ENCODE measurements around the gene PPP1R11. TPM values are rescaled to one million over a fixed set of nuclear protein-coding genes. Genes with fewer than 3 reads are reported as not detected.
"Not testable (repeated sequence)": the region's sequence is repeated elsewhere in the genome, so short reads cannot be mapped to it uniquely, and the experiment has no call there.

PPP1R11 gene
- total and polyA plus RNA-seq, 7 donors, result 36.8 to 144 (median 45.7) TPM

DNA sequence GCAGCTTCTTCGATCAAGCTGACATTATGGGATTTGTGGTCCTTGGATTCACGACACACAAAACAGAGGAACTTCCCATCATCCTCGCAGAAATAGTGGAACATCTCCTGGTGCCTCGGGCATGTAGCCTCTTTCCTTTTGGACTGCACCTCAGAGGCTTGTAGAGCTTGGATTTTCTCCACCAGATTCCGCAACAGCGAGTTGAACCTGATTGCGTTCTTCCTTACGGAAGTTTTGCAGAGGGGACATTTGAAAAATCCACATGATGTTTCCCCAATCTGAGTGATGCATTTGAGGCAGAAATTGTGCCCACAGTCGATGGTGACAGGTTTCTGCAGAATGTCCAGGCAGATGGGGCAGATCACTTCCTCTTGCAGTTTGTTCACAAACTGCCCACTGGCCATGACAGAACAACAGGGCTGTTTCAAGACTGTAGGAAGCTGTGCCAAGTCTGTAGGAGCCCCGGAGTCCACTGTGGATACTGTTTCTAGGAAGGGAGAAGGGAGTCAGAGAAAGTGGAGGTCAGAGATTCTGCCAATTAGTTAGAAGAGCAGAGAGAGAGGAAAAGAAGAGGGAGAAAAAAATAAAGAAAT is 45.5 kb downstream of the PPP1R11 start:
- H3K36me3 ChIP-seq, result no peaks in the 10 kb centered on the region
- intact Hi-C loops (cut with DNase I), result no loop called here
- no peak overlapping the region for H3K4me3 ChIP-seq
- TF ChIP-seq, protein P1, sequence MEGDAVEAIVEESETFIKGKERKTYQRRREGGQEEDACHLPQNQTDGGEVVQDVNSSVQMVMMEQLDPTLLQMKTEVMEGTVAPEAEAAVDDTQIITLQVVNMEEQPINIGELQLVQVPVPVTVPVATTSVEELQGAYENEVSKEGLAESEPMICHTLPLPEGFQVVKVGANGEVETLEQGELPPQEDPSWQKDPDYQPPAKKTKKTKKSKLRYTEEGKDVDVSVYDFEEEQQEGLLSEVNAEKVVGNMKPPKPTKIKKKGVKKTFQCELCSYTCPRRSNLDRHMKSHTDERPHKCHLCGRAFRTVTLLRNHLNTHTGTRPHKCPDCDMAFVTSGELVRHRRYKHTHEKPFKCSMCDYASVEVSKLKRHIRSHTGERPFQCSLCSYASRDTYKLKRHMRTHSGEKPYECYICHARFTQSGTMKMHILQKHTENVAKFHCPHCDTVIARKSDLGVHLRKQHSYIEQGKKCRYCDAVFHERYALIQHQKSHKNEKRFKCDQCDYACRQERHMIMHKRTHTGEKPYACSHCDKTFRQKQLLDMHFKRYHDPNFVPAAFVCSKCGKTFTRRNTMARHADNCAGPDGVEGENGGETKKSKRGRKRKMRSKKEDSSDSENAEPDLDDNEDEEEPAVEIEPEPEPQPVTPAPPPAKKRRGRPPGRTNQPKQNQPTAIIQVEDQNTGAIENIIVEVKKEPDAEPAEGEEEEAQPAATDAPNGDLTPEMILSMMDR (IDR thresholded peaks at IDR 0.05), result no peak
- TF ChIP-seq EP300 (IDR thresholded peaks at IDR 0.05) (no peak), POLR2A (IDR thresholded peaks at IDR 0.05) (no peak), POLR2AphosphoS5 (IDR thresholded peaks at IDR 0.05) (no peak)
- peaks cover 0 to 67% (median 19%) of the 10 kb centered on the region in 3 donors for H3K27me3 ChIP-seq
- H3K27ac ChIP-seq, result no peak overlapping the region
- DNase-seq, result no peak
- no peaks in the 10 kb centered on the region for H3K9me3 ChIP-seq
- WGBS, 2 donors, result 77 to 80% methylated on average over 10 of the region's 10 CpGs
- no peaks in the 10 kb centered on the region for H3K4me1 ChIP-seq

DNA sequence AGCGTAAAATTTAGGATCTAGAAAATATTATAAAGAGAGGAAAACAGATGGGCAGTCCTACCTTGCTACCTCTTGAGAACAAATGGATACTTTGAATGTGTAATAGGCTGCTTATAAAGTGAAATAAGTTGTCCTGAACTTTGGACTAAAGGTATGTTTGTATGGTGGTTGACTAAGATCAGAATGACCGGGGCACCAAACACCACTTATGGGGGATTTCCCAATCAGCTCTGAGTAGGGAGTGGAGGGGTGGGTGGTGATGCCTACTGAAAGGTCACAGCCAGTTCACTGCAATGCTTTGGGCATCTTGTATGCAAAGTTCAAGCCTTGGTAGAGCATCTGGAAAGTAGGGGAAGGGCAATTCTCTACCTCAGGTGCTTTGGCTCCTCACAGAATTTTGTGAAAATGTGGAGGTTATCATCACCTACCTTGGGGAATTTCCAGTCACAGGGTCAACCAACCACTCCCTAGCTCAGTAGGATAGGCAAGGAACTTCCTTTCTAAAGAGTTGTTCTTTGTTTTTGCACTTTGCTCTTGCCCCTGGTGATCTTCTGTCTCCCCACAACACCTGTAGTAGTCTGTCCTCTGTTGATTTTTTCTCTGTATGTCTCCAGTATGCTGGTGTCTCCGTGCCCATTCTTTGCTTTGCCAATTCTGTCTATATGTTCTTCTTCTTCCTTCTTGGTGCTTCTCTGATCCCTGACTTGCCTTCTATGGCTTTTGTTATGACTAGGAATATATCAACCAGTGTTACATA is 46.2 kb downstream of the PPP1R11 start, which contains the start of gene TRIM31:
TRIM31 (minus strand) TSS at position 88 of the 757 bp plus-strand sequence. CDS start 285 bp downstream, outside the sequence.
- Histone ChIP-seq H3K4me1 (no peaks in the 10 kb centered on the region), H3K27me3 (peaks cover 0 to 65% (median 21%) of the 10 kb centered on the region in 3 donors), H3K4me3 (no peak within 1 kb of the TSS), H3K36me3 (no peaks in the 10 kb centered on the region), H3K27ac (no peak within 1 kb of the TSS), H3K9me3 (no peaks in the 10 kb centered on the region)
- intact Hi-C loops (cut with DNase I), result no loop called here
- WGBS, 2 donors, result 32 to 58% methylated on average over 3 of the region's 3 CpGs
- DNase-seq, result no peak
- TF ChIP-seq, protein P1 (IDR thresholded peaks at IDR 0.05), result no peak
- TF ChIP-seq POLR2A (IDR thresholded peaks at IDR 0.05) (peak in 1 of 2 donors; percentile 17), EP300 (IDR thresholded peaks at IDR 0.05) (no peak)

DNA sequence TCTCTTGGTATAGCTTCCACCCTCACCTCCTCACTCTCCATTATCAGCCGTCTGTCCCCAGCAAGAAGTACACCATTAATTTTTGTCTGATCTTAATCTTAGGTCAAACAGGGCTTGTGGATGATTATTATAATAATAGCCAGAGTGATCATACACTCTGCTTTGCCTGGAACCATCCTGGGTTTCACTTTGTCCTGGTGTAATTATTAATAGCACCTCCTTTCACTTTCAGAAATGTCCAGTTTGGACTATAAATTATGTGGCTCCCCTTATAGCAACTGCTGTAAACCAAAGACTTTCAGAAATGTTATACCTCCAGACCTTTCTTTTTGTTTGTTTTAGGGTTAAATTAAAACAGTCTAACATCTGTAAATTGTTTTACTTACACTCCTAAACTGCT is 46.8 kb downstream of the PPP1R11 start:
- Histone ChIP-seq H3K27ac (no peak overlapping the region), H3K36me3 (no peaks in the 10 kb centered on the region), H3K27me3 (peaks cover 0 to 59% (median 21%) of the 10 kb centered on the region in 3 donors), H3K4me1 (no peaks in the 10 kb centered on the region), H3K9me3 (no peaks in the 10 kb centered on the region), H3K4me3 (no peak overlapping the region)
- TF ChIP-seq POLR2A (IDR thresholded peaks at IDR 0.05), result no peak
- TF ChIP-seq EP300 (IDR thresholded peaks at IDR 0.05), result no peak
- TF ChIP-seq, protein P1 (IDR thresholded peaks at IDR 0.05), result no peak
- no peak for TF ChIP-seq POLR2AphosphoS5 (IDR thresholded peaks at IDR 0.05)
- no peak for DNase-seq
- intact Hi-C loops (cut with DNase I), result no loop called here
- 65 to 71% methylated on average over 1 of the region's 1 CpG for WGBS, 2 donors

- TF ChIP-seq, protein P1 (IDR thresholded peaks at IDR 0.05), result no peak
- TF ChIP-seq POLR2AphosphoS5 (IDR thresholded peaks at IDR 0.05) (no peak), EP300 (IDR thresholded peaks at IDR 0.05) (no peak), POLR2A (IDR thresholded peaks at IDR 0.05) (no peak)
- Histone ChIP-seq H3K9me3 (no peaks in the 10 kb centered on the region), H3K4me3 (no peak overlapping the region), H3K4me1 (no peaks in the 10 kb centered on the region), H3K36me3 (no peaks in the 10 kb centered on the region), H3K27me3 (peaks cover 0 to 31% (median 15%) of the 10 kb centered on the region in 3 donors), H3K27ac (no peak overlapping the region)
- 85 to 86% methylated on average over 6 of the region's 6 CpGs for WGBS, 2 donors
- intact Hi-C loops (cut with DNase I), result no loop called here
- no peak for DNase-seq
These were observed 49.7 kb downstream of the PPP1R11 start for GRCh38 chr6:30116724-30117123.

DNA sequence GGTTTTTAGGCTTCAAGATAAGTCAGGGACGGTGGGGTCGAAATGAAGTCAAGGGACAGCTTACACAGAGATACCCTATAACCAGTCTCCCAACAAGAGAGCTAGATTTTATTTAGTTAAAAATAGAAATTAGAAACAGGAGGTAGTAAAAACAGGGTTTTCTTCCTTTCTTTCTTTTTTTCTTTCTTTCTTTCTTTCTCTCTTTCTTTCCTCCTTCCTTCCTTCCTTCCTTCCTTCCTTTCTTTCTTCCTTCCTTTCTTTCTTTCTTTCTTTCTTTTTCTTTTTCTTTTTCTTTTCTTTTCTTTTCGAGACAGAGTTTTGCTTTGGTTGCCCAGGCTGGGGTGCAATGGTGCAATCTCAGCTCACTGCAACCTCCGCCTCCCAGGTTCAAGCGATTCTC is 51.7 kb downstream of the PPP1R11 start:
- WGBS, 2 donors, result 89 to 91% methylated on average over 5 of the region's 5 CpGs
- H3K9me3 ChIP-seq; H3K4me3 ChIP-seq; intact Hi-C loops (cut with DNase I); H3K36me3 ChIP-seq; DNase-seq; H3K4me1 ChIP-seq; H3K27ac ChIP-seq: not testable (repeated sequence)
- peaks cover 0 to 13% (median 6%) of the 10 kb centered on the region in 3 donors for H3K27me3 ChIP-seq
